SHP77 (cell line): ENCODE results near the gene POLR2A.

ENCODE experiments used
- DNase-seq, 2 experiments: peaks; one replicate each; lab custom pipeline; 2025; lab: John Stamatoyannopoulos, UW

Gene POLR2A

GRCh38 chr17:7508145-7508544, 24.0 kb downstream of the POLR2A start:
- DNase-seq = no peak

DNA sequence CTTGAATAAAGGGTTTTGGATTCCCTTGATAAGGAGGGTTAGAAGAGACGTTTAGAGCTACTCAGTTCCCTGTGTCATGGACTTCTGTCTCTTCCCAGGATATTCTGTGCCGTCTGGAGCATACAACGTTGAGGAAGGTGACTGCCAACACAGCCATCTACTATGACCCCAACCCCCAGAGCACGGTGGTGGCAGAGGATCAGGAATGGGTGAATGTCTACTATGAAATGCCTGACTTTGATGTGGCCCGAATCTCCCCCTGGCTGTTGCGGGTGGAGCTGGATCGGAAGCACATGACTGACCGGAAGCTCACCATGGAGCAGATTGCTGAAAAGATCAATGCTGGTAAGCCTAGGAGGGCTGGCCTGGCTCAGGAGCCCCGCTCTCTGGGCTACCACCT, 24.7 kb downstream of the POLR2A start:
- no peak for DNase-seq

DNA sequence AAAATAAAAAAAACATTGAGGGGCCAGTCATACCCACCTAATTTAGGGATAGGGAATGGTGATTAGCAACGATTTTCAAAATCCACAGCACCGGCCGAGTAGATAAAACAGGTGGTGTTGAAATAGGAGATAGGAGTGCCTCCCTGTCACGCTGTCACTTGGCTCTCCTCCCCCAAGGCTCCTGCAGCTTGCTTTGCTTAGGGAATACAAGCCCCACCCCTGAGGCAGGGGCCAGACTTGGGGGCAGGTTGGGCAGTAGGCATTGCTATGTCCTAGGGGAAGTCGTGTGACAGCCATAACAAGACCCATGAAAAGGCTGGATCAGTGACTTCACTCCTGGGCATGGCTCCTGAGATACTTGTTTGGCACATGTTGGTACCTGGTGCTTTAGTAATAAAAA, 25.8 kb downstream of the POLR2A start:
- no peak for DNase-seq

- no peak for DNase-seq
Observed at GRCh38 chr17:7511108-7511507, 26.9 kb downstream of the POLR2A start.

DNA sequence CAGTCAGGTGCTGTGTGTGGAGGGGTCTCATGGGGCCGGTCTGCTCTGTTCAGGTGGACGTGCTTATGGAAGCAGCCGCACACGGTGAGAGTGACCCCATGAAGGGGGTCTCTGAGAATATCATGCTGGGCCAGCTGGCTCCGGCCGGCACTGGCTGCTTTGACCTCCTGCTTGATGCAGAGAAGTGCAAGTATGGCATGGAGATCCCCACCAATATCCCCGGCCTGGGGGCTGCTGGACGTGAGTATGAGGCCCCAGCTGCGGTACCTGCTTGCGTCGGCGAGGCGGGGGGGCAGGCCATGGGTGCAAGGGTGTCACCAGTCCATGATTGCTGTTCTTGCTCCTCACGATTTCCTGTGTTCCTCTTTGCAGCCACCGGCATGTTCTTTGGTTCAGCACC, 27.9 kb downstream of the POLR2A start:
- DNase-seq = no peak

- DNase-seq = no peak
Observed at GRCh38 chr17:7512824-7513540, 28.8 kb downstream of the POLR2A start.

- DNase-seq = no peak
Observed at GRCh38 chr17:7513850-7514419, 29.8 kb downstream of the POLR2A start.

DNA sequence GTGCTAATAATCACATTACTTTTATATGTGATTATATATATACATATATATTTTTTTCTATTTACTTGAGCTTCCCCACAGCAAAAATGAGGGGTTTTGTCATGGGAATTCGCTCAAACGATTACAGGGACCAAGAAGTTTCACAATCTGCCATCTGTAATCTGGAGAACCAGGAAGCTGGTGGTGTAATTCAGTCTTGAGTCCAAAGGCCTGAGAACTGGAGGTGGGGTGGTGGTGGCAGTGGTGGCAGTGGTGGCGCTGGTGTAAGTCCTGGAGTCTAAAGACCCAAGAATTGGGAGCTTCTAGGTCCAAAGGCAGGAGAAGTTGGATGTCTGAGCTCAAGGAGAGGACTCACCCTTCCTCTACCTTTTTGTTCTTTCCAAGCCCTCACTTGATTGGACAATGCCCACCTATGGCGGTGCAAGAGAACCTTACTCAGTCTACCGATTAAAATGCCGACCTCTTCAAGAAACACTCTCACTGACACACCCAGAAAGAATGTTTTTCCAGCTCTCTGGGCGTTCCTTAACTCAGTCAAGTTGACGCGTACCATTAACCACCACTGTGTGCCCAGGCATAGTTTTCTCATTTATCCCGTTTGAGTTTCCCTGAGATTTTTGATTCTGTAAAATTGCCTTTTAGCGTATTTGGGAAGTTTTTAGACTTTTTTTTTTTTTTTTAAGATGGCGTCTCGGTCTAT, 31.9 kb downstream of the POLR2A start:
- DNase-seq = no peak

- DNase-seq = peak in 1 of 2 experiments; percentile 46
Observed at GRCh38 chr17:7523033-7523432, 38.9 kb downstream of the POLR2A start.

DNA sequence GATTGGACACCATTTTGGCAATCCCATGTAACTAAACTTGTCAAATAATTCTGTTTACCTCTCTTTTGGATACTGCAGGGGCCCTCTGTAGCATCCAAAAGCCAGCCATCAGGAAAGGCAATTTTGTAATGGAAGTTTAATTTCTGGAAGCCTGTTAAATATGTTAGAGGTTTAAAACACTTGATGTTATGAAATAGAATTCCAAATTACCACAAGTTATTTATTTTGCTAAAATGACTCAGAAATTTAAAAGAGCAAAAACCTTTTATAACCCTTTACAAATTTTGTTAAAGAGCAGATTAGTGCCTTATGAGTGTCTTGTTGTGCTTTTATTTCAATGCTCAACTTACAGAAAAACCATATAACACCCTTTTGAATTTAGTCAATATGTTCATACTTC, 44.7 kb downstream of the POLR2A start:
- no peak for DNase-seq

DNA sequence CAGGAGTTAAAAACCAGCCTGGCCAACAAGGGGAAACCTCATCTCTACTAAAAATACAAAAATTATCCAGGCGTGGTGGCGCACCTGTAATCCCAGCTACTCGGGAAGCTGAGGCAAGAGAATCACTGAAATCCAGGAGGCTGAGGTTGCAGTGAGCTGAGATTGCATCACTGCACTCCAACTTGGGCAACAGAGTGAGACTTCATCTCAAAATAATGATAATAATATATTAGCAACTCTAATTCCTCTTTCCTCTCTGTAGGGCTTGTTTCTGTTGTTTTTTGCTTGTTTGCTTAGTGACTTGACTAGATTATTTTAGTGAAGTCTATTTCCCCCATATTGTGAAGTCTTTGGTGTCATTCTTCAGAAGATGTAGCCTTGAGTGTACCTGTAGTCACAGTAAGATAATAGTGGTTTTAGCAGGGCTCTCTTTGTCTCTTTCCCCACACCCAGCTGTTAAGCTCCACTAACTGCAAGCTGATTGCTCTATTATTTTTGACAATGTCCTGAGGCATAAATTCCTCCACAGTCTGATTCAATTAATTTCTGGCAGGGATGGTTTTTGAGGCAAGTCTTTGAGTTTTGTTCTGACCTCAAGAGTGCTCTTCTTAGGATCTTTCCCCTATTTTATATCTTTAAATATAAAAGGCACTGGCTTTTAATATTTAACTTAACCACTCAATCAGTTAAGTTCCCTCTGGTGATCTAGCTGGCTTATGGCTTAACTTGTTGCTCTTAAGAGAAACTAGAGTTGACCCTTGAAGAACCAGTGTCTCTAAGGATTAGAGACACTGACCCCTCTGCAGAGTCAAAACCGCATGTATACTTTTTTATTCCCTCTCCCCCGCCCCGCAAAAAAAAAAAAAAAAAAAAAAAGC, 46.1 kb downstream of the POLR2A start:
- DNase-seq = no peak

GRCh38 chr17:7538050-7538449, 53.9 kb downstream of the POLR2A start:
- no peak for DNase-seq

DNA sequence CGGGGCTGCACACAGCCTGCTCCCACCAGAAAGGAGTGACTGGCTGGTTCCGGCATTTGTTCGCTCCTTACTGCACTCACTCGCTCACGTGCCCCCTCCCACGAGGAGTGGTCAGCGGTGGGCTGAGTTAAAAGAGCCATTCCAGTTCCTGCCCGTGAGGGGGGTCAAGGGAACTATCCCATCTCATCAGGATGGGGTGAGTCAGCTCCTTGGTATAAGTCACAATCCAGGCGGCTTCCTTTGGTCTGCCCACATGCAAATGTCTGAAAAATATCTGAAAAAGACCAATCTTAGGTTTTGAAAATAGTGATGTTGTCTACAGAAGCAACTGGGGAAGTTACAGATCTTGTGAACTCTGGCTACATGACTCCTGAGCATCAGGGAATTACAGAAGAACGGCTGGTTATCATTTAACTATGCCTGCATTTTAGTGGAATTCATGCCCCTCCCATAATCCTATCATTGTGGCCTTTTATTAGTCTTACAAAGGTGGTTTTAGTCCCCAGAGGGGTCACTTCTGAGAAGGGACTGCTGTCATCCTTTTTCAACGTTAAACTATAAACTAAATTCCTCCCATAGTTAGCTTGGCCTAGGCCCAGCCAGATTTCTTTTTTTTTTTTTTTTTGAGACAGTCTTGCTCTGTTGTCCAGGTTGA, 54.9 kb downstream of the POLR2A start:
- no peak for DNase-seq

- DNase-seq = no peak
Observed at GRCh38 chr17:7541074-7541621, 57.0 kb downstream of the POLR2A start.

DNA sequence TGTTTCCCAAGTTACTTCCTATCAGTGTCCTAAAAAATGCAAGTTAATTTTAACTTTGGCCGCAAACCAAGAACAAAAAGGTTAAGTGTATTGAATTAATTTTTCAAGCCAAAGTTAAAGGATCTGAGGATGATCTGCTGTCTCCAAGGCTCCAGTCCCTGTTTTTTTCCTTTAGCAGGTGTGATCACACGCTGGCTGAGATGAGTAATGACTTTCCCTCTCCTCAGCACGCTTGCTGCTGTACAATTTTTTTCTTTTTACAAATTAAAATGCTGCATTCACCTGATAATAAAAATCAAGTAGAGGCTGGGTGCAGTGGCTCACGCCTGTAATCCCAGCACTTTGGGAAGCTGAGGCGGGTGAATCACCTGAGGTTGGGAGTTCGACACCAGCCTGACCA, 60.7 kb downstream of the POLR2A start:
- DNase-seq = no peak

- DNase-seq = peak in 1 of 2 experiments; percentile 23
Observed at GRCh38 chr17:7548585-7549400, 64.6 kb downstream of the POLR2A start, which contains the start of gene TNFSF12. Gene TNFSF12 (plus strand): TSS chr17:7549058. CDS start chr17:7549154, 96 bp downstream.
